ENCODE measurements around the gene GOT1.

Gene GOT1

GRCh38 chr10:99433378-99434020 lies 3.1 kb upstream of the GOT1 start:
- DNase-seq (ENCODE audit: low spot score): no peak

GRCh38 chr10:99432881-99433280 lies 2.5 kb upstream of the GOT1 start:
- DNase-seq (ENCODE audit: low spot score): no peak

- no peak for DNase-seq (ENCODE audit: low spot score)
These were observed 1.6 kb upstream of the GOT1 start for GRCh38 chr10:99432047-99432446.

GRCh38 chr10:99431190-99431760 lies 851 bp upstream of the GOT1 start:
- peak; percentile 26 for DNase-seq (ENCODE audit: low spot score)

- DNase-seq (ENCODE audit: low spot score): peak; percentile 23
These were observed 341 bp downstream of the GOT1 start for GRCh38 chr10:99430116-99430450.

- no peak for DNase-seq (ENCODE audit: low spot score)
These were observed 818 bp downstream of the GOT1 start for GRCh38 chr10:99429517-99430095.

GRCh38 chr10:99427566-99428190 lies 2.7 kb downstream of the GOT1 start:
- DNase-seq (ENCODE audit: low spot score): no peak

GRCh38 chr10:99426689-99427088 lies 3.7 kb downstream of the GOT1 start:
- DNase-seq (ENCODE audit: low spot score): no peak

- DNase-seq (ENCODE audit: low spot score): no peak
These were observed 5.2 kb downstream of the GOT1 start for GRCh38 chr10:99425204-99425603.

- no peak for DNase-seq (ENCODE audit: low spot score)
These were observed 5.8 kb downstream of the GOT1 start for GRCh38 chr10:99424656-99425055.

- DNase-seq (ENCODE audit: low spot score): no peak
These were observed 7.8 kb downstream of the GOT1 start for GRCh38 chr10:99422529-99423096.

- DNase-seq (ENCODE audit: low spot score): no peak
These were observed 9.1 kb downstream of the GOT1 start for GRCh38 chr10:99421233-99421739.

GRCh38 chr10:99419688-99420087 lies 10.7 kb downstream of the GOT1 start:
- no peak for DNase-seq (ENCODE audit: low spot score)

GRCh38 chr10:99418910-99419624 lies 11.4 kb downstream of the GOT1 start:
- no peak for DNase-seq (ENCODE audit: low spot score)

GRCh38 chr10:99412099-99412498 lies 18.3 kb downstream of the GOT1 start:
- DNase-seq (ENCODE audit: low spot score): no peak

- DNase-seq (ENCODE audit: low spot score): no peak
These were observed 18.9 kb downstream of the GOT1 start for GRCh38 chr10:99411546-99411945.

- no peak for DNase-seq (ENCODE audit: low spot score)
These were observed 19.5 kb downstream of the GOT1 start for GRCh38 chr10:99410876-99411275.

GRCh38 chr10:99410146-99410545 lies 20.3 kb downstream of the GOT1 start:
- DNase-seq (ENCODE audit: low spot score): no peak

- DNase-seq (ENCODE audit: low spot score): no peak
These were observed 24.3 kb downstream of the GOT1 start for GRCh38 chr10:99406149-99406548.

- DNase-seq (ENCODE audit: low spot score): no peak
These were observed 26.8 kb downstream of the GOT1 start for GRCh38 chr10:99403674-99404073.

- no peak for DNase-seq (ENCODE audit: low spot score)
These were observed 30.8 kb downstream of the GOT1 start for GRCh38 chr10:99399664-99400063.

- DNase-seq (ENCODE audit: low spot score): peak; percentile 26
These were observed 34.0 kb downstream of the GOT1 start for GRCh38 chr10:99396471-99396870.
